ENCODE data around the gene MNAT1.

DNA sequence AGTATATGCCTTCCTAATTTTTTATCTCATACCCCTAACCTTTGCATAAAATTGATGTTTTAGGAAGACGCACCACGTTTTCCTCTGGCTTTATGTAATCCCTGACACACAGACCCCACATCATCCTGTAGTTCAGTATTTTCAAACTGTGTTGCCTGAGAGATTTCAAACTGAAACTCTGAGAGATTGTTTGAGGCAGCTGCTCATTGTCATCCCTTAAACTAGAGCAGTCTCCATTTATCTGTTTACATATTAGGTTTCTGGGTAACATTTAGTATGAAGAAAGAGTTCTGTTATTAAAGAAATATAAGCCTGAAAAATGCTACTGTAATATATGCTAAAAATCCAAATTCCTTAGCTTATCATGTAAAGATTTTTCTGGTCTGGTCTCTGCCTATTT lies 24.3 kb downstream of the MNAT1 start:
- TF ChIP-seq, protein P1, sequence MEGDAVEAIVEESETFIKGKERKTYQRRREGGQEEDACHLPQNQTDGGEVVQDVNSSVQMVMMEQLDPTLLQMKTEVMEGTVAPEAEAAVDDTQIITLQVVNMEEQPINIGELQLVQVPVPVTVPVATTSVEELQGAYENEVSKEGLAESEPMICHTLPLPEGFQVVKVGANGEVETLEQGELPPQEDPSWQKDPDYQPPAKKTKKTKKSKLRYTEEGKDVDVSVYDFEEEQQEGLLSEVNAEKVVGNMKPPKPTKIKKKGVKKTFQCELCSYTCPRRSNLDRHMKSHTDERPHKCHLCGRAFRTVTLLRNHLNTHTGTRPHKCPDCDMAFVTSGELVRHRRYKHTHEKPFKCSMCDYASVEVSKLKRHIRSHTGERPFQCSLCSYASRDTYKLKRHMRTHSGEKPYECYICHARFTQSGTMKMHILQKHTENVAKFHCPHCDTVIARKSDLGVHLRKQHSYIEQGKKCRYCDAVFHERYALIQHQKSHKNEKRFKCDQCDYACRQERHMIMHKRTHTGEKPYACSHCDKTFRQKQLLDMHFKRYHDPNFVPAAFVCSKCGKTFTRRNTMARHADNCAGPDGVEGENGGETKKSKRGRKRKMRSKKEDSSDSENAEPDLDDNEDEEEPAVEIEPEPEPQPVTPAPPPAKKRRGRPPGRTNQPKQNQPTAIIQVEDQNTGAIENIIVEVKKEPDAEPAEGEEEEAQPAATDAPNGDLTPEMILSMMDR (IDR thresholded peaks at IDR 0.05 in 2 of 3, conservative IDR thresholded peaks at IDR 0.05 in 1 of 3; ENCODE audit: insufficient read depth in 2 of 3, low read depth in 1 of 3, low read length in 3 of 3) = no peak
- TF ChIP-seq, protein P2, sequence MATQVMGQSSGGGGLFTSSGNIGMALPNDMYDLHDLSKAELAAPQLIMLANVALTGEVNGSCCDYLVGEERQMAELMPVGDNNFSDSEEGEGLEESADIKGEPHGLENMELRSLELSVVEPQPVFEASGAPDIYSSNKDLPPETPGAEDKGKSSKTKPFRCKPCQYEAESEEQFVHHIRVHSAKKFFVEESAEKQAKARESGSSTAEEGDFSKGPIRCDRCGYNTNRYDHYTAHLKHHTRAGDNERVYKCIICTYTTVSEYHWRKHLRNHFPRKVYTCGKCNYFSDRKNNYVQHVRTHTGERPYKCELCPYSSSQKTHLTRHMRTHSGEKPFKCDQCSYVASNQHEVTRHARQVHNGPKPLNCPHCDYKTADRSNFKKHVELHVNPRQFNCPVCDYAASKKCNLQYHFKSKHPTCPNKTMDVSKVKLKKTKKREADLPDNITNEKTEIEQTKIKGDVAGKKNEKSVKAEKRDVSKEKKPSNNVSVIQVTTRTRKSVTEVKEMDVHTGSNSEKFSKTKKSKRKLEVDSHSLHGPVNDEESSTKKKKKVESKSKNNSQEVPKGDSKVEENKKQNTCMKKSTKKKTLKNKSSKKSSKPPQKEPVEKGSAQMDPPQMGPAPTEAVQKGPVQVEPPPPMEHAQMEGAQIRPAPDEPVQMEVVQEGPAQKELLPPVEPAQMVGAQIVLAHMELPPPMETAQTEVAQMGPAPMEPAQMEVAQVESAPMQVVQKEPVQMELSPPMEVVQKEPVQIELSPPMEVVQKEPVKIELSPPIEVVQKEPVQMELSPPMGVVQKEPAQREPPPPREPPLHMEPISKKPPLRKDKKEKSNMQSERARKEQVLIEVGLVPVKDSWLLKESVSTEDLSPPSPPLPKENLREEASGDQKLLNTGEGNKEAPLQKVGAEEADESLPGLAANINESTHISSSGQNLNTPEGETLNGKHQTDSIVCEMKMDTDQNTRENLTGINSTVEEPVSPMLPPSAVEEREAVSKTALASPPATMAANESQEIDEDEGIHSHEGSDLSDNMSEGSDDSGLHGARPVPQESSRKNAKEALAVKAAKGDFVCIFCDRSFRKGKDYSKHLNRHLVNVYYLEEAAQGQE (IDR thresholded peaks at IDR 0.05; ENCODE audit: borderline replicate concordance) = no peak
- TF ChIP-seq, protein P2 (CRISPR knock-in tag; IDR thresholded peaks at IDR 0.05; ENCODE audit: low read depth) = no peak
- TF ChIP-seq, protein P3, sequence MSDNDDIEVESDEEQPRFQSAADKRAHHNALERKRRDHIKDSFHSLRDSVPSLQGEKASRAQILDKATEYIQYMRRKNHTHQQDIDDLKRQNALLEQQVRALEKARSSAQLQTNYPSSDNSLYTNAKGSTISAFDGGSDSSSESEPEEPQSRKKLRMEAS (CRISPR knock-in tag; IDR thresholded peaks at IDR 0.05) = no peak
- no peak for TF ChIP-seq RFX1 (IDR thresholded peaks at IDR 0.05)
- TF ChIP-seq ZNF76 (CRISPR knock-in tag; IDR thresholded peaks at IDR 0.05; ENCODE audit: borderline replicate concordance) = no peak
- TF ChIP-seq CAMTA2 (CRISPR knock-in tag; conservative IDR thresholded peaks at IDR 0.05) = no peak

All from K562 (cell line).